K562 (cell line): ENCODE measurements around the gene VHLL. TPM values are rescaled to one million over a fixed set of nuclear protein-coding genes. Genes with fewer than 3 reads are reported as not detected.

Experiments used
- ATAC-seq: fragments of 200-7000 bp; cut with Tn5 transposase; 3 replicates; pipeline ENCODE4 v1.9.1; 2020; ENCODE audit warnings: moderate library complexity
- BruUV-seq: library from RNA; stranded (reverse); fragments of 400-500 nt; replicated peaks from 2 replicates; lab custom pipeline; 2021; lab: Mats Ljungman, UMichigan
- CTCF ChIA-PET: fragments of 300-600 bp; formaldehyde crosslinking; extraction: SDS; loops from one replicate; lab custom pipeline; 2021; ENCODE audit warnings: low intra/inter-chr PET ratio; lab: Yijun Ruan, JAX
- POLR2A ChIA-PET: fragments of 300-600, 350-650 bp; sonication (Branson Sonifier 250); formaldehyde crosslinking; extraction: SDS; loops from one replicate; lab custom pipeline; 2021; ENCODE audit warnings: antibody characterized with exemption, inconsistent platforms; lab: Yijun Ruan, JAX
- DNase-seq, 4 experiments: peaks; one replicate each; pipeline versions ENCODE4 v3.0.0 to v3.0.0-alpha.2; 2011 to 2018; ENCODE audit warnings: low spot score in 3 of 4, mixed read lengths in 3 of 4; ENCODE audit errors: extremely low read depth in 1 of 4
- FAIRE-seq: peaks from 2 replicates; lab custom pipeline; 2011; peaks lifted over from hg19 to GRCh38; lab: Jason Lieb, UNC
- H2AFZ ChIP-seq: 2 replicates; pipeline ENCODE4 v1.6.0; 2011; ENCODE audit warnings: low read depth, low read length, control low read depth, inconsistent platforms
- H3K27ac ChIP-seq: fragments of 200-600 bp; 3 replicates; pipeline ENCODE4 v1.8.0; 2011; ENCODE audit warnings: low read depth, mild to moderate bottlenecking, control low read depth, inconsistent platforms, low read length, moderate library complexity, mixed read lengths; ENCODE audit errors: extremely low read depth
- H3K27me3 ChIP-seq, 2 experiments: fragments of 300-600 bp in 1 of 2; 2 replicates in 1 of 2; 3 replicates in 1 of 2; pipeline versions ENCODE4 v1.6.0 to v1.8.0; 2011; ENCODE audit warnings: inconsistent platforms in 2 of 2, low read length in 2 of 2, mild to moderate bottlenecking in 1 of 2, mixed read lengths in 1 of 2, moderate library complexity in 1 of 2; ENCODE audit not compliant: control insufficient read depth in 2 of 2, insufficient read depth in 2 of 2
- H3K36me3 ChIP-seq: fragments of 300-600 bp; 3 replicates; pipeline ENCODE4 v1.8.0; 2011; ENCODE audit warnings: mild to moderate bottlenecking, low read length, inconsistent platforms; ENCODE audit not compliant: control insufficient read depth, insufficient read depth
- H3K4me1 ChIP-seq, 2 experiments: fragments of 200-600 bp in 1 of 2; replicated peaks in 1 of 2; 2 replicates in 1 of 2; 3 replicates in 1 of 2; pipeline versions ENCODE4 v1.5.1 to v1.8.0; 2011; ENCODE audit warnings: inconsistent platforms in 2 of 2, low read length in 2 of 2, mild to moderate bottlenecking in 1 of 2, mixed read lengths in 1 of 2, moderate library complexity in 1 of 2; ENCODE audit not compliant: control insufficient read depth in 2 of 2, insufficient read depth in 2 of 2
- H3K4me2 ChIP-seq: 2 replicates; pipeline ENCODE4 v1.6.1; 2011; ENCODE audit warnings: low read length, control low read depth, inconsistent platforms, mixed read lengths; ENCODE audit not compliant: insufficient read depth
- H3K4me3 ChIP-seq: fragments of 200-600 bp; sonication (generic), shearing (Covaris generic); 2 replicates; pipeline ENCODE4 v1.5.1; 2016; ENCODE audit warnings: control low read depth, inconsistent platforms
- H3K79me2 ChIP-seq: fragments of 200-600 bp; 3 replicates; pipeline ENCODE4 v1.8.0; 2011; ENCODE audit warnings: low read length, inconsistent platforms; ENCODE audit not compliant: control insufficient read depth, insufficient read depth
- H3K9ac ChIP-seq, 2 experiments: 2 replicates each; pipeline versions ENCODE4 v1.6.0 to v1.6.1; 2011; ENCODE audit warnings: low read depth in 2 of 2, low read length in 2 of 2, control low read depth in 1 of 2, inconsistent platforms in 1 of 2, mild to moderate bottlenecking in 1 of 2, mixed read lengths in 1 of 2; ENCODE audit not compliant: insufficient read depth in 1 of 2
- H3K9me1 ChIP-seq: one replicate; pipeline ENCODE4 v1.6.0; 2011; ENCODE audit warnings: inconsistent platforms, mild to moderate bottlenecking, low read length, moderate library complexity; ENCODE audit not compliant: control insufficient read depth, insufficient read depth
- H3K9me3 ChIP-seq: replicated peaks from 2 replicates; pipeline ENCODE4 v1.5.1; 2011; ENCODE audit warnings: low read depth, low read length, inconsistent platforms; ENCODE audit not compliant: control insufficient read depth, insufficient read depth
- H4K20me1 ChIP-seq: replicated peaks from 2 replicates; pipeline ENCODE4 v1.6.1; 2011; ENCODE audit warnings: low read length, inconsistent platforms, mixed read lengths; ENCODE audit not compliant: control insufficient read depth, insufficient read depth
- CBFA2T2 ChIP-seq: fragments of 450-650 bp; conservative IDR thresholded peaks from 2 replicates; pipeline ENCODE4 v1.6.1; 2017; ENCODE audit warnings: mild to moderate bottlenecking
- CCAR2 ChIP-seq: fragments of 200-400 bp; formaldehyde crosslinking; IDR thresholded peaks from 2 replicates; pipeline ENCODE4 v1.6.1; 2017; ENCODE audit warnings: mild to moderate bottlenecking, low read depth, low read length
- GATAD2B ChIP-seq: fragments of 450-650 bp; IDR thresholded peaks from 2 replicates; pipeline ENCODE4 v1.6.1; 2017; ENCODE audit warnings: mild to moderate bottlenecking, borderline replicate concordance
- LEF1 ChIP-seq: fragments of 450-650 bp; IDR thresholded peaks from 2 replicates; pipeline ENCODE4 v1.6.1; 2016; ENCODE audit warnings: mild to moderate bottlenecking
- MAFF ChIP-seq: IDR thresholded peaks from 2 replicates; pipeline ENCODE4 v1.6.1; 2012; ENCODE audit warnings: low read length, improper control_type of control experiment
- POLR2AphosphoS5 ChIP-seq: IDR thresholded peaks from 2 replicates; pipeline ENCODE4 v1.6.1; 2011; ENCODE audit warnings: mild to moderate bottlenecking, low read depth, low read length, moderate library complexity; ENCODE audit not compliant: control insufficient read depth, insufficient read depth
- RFX5 ChIP-seq: IDR thresholded peaks from 2 replicates; pipeline ENCODE4 v1.6.1; 2011; ENCODE audit warnings: low read depth, mild to moderate bottlenecking, improper control_type of control experiment, low read length
- SIRT6 ChIP-seq: IDR thresholded peaks from one replicate; pipeline ENCODE4 v1.6.1; 2012; ENCODE audit warnings: low read depth, mild to moderate bottlenecking, control low read depth, inconsistent platforms, low read length, moderate library complexity
- SUPT5H ChIP-seq: fragments of 450-650 bp; IDR thresholded peaks from 2 replicates; pipeline ENCODE4 v1.6.1; 2016
- ZBTB40 ChIP-seq, 2 experiments: fragments of 450-650 bp in 1 of 2; sonication (generic) in 1 of 2; formaldehyde crosslinking in 1 of 2; IDR thresholded peaks; 2 replicates each; pipeline versions ENCODE4 v1.7.1 to v1.9.0; 2016 to 2022; ENCODE audit warnings: inconsistent platforms in 1 of 2, mild to moderate bottlenecking in 1 of 2, missing genetic modification reagents in 1 of 2
- ZNF316 ChIP-seq: fragments of 450-650 bp; IDR thresholded peaks from 2 replicates; pipeline ENCODE4 v1.6.1; 2016
- ZNF586 ChIP-seq: fragments of 450-650 bp; formaldehyde crosslinking; conservative IDR thresholded peaks from 2 replicates; pipeline ENCODE4 v1.4.0; 2020; ENCODE audit warnings: mild to moderate bottlenecking, moderate library complexity
- ZNF740 ChIP-seq, 3 experiments: fragments of 200-800 bp in 1 of 3; sonication (Bioruptor generic) in 1 of 3; sonication (generic) in 1 of 3; formaldehyde crosslinking in 1 of 3; IDR thresholded peaks; 2 replicates each; pipeline versions ENCODE4 v1.6.1 to v1.8.0; 2016 to 2022; ENCODE audit warnings: mild to moderate bottlenecking in 2 of 3, missing compliant biosample characterization in 2 of 3, missing genetic modification characterization in 2 of 3, missing genetic modification reagents in 1 of 3
- WGBS: fragments of 100-300 bp; shearing (Covaris generic); methylation state at CpG from one replicate; pipeline ENCODE4 v1.1.6; 2016; ENCODE audit warnings: low coverage, mixed read lengths; ENCODE audit not compliant: insufficient coverage; ENCODE audit errors: missing lambda C conversion rate; 5-methylcytosine and 5-hydroxymethylcytosine counted together
- in situ Hi-C: fragments of 300-500 bp; cut with MboI; formaldehyde crosslinking; loops from 4 replicates; pipeline ENCODE4 v1.15.0; 2018; ENCODE audit warnings: inconsistent platforms, mixed read lengths
- intact Hi-C: fragments of 100-400 bp; cut with micrococcal nuclease; formaldehyde crosslinking; loops from 2 replicates; pipeline ENCODE4 v1.14.2; 2022
- polyA plus RNA-seq, 8 experiments: library from polyadenylated mRNA; depleted of rRNA in 4 of 8; stranded (reverse) in 5 of 8; unstranded in 3 of 8; fragments of >200 nt; fragmentation: Nextera tagmentation in 2 of 8; fragmentation: Illumina TruSeq in 1 of 8; extraction: Ambion mirVana in 2 of 8; extraction: Trizol in 1 of 8; gene quantifications; 2 replicates each; pipeline versions ENCODE4 v1.2.1 to v1.2.3, GENCODE V29; 2011 to 2014; ENCODE audit warnings: inconsistent platforms in 1 of 8, missing spikeins in 1 of 8
- total RNA-seq, 7 experiments: library from RNA; depleted of rRNA in 6 of 7; stranded (reverse); fragments of >200 nt in 6 of 7; fragmentation: Illumina TruSeq in 2 of 7; extraction: Trizol in 2 of 7; gene quantifications; 2 replicates each; pipeline versions ENCODE4 v1.2.1 to v1.2.3, GENCODE V29; 2011 to 2021; ENCODE audit warnings: low replicate concordance in 1 of 7

Gene VHLL
- total and polyA plus RNA-seq, 9 of the 15 experiments (the other 6 are each of a cell fraction or from before 2014, with no cell fraction given): not detected

- Histone ChIP-seq H3K9me1 (no peaks in the 10 kb centered on the region), H2AFZ (no peak overlapping the region), H3K4me3 (no peak overlapping the region), H3K4me2 (no peak overlapping the region), H3K9me3 (no peaks in the 10 kb centered on the region), H3K9ac (no peak overlapping the region), H3K36me3 (peaks cover 87% of the 10 kb centered on the region), H3K4me1 (peaks cover 10 to 15% of the 10 kb centered on the region in 2 experiments; a peak in 4 of 5 replicates), H3K27ac (no peak overlapping the region), H3K27me3 (no peaks in the 10 kb centered on the region), H3K79me2 (no peaks in the 10 kb centered on the region), H4K20me1 (no peaks in the 10 kb centered on the region)
- no peak for ATAC-seq
- intact Hi-C loops: no loop called here
- in situ Hi-C loops: no loop called here
- no peak for DNase-seq
- TF ChIP-seq POLR2AphosphoS5: 0 out of 2 replicates have a peak, but pooled peaks have one; percentile 2
- TF ChIP-seq CCAR2: no peak
- TF ChIP-seq ZNF740 (CRISPR knock-in tag; IDR thresholded peaks at IDR 0.05): no peak
- TF ChIP-seq ZNF740 (tag; IDR thresholded peaks at IDR 0.05): no peak
- TF ChIP-seq SUPT5H: peak; percentile 21; the same call in 1 of the 2 replicates
- no peak for TF ChIP-seq SIRT6
- no peak for TF ChIP-seq LEF1
- TF ChIP-seq MAFF: no peak
- no peak for TF ChIP-seq ZBTB40 (IDR thresholded peaks at IDR 0.05)
- TF ChIP-seq ZBTB40 (CRISPR knock-in tag; IDR thresholded peaks at IDR 0.05): no peak
- no peak for TF ChIP-seq RFX5
- no peak for TF ChIP-seq ZNF586
- TF ChIP-seq GATAD2B: no peak
- TF ChIP-seq ZNF316: no peak
- no peak for TF ChIP-seq CBFA2T2
- FAIRE-seq: no peak
- ChIA-PET CTCF (no interaction called here), POLR2A (interaction anchor here (0.6 to 1.7 kb wide), 5 partner anchors 8 to 30 kb away, joined by 3 read pairs; no protein-coding TSS in a partner anchor)
- WGBS: 90% methylated on average over 3 of the region's 3 CpGs
- no TSS peak for BruUV-seq
Measured at GRCh38 chr1:156253634-156254033, 45.5 kb downstream of the VHLL start.
